Tibial nerve (tissue), 4 donors: ENCODE measurements around the gene CD1C. TPM values are rescaled to one million over a fixed set of nuclear protein-coding genes. Genes with fewer than 3 reads are reported as not detected.
"Not testable (repeated sequence)": the region's sequence is repeated elsewhere in the genome, so short reads cannot be mapped to it uniquely, and the experiment has no call there.

Source experiments
- DNase-seq, 2 donors: peaks; one replicate each; pipeline ENCODE4 v3.0.0-alpha.2; 2019; ENCODE audit warnings: low spot score in 2 of 2
- H3K27ac ChIP-seq, 4 donors: fragments of 200-600 bp; sonication (generic) in 3 of 4; one replicate each; pipeline ENCODE4 v1.5.1; 2017 to 2019; ENCODE audit warnings: mild to moderate bottlenecking in 1 of 4
- H3K27me3 ChIP-seq, 2 donors: fragments of 200-600 bp; sonication (generic) in 1 of 2; one replicate each; pipeline versions ENCODE4 v1.5.1 to v1.6.0; 2017 to 2019
- H3K36me3 ChIP-seq, 3 donors: fragments of 200-600 bp; sonication (generic); one replicate each; pipeline ENCODE4 v1.5.1; 2018 to 2019
- H3K4me1 ChIP-seq, 4 donors: fragments of 200-600 bp; sonication (generic) in 3 of 4; one replicate each; pipeline ENCODE4 v1.5.1; 2017 to 2019
- H3K4me3 ChIP-seq, 4 donors: fragments of 200-600 bp; sonication (generic) in 3 of 4; one replicate each; pipeline ENCODE4 v1.5.1; 2017 to 2019; ENCODE audit warnings: mild to moderate bottlenecking in 1 of 4, moderate library complexity in 1 of 4
- H3K9me3 ChIP-seq, 4 donors: fragments of 200-600 bp; sonication (generic) in 3 of 4; one replicate each; pipeline ENCODE4 v1.5.1; 2017 to 2019
- EP300 ChIP-seq, 2 donors: sonication (generic); formaldehyde crosslinking; IDR thresholded peaks; one replicate each; pipeline ENCODE4 v1.6.1; 2017; ENCODE audit warnings: antibody characterized with exemption in 2 of 2, mild to moderate bottlenecking in 1 of 2
- POLR2A ChIP-seq, 2 donors: fragments of 450-650 bp; IDR thresholded peaks; one replicate each; pipeline ENCODE4 v1.6.1; 2017; ENCODE audit warnings: antibody characterized with exemption in 2 of 2, mild to moderate bottlenecking in 2 of 2, moderate library complexity in 2 of 2
- WGBS, 2 donors: methylation state at CpG; one replicate each; pipeline ENCODE4 v1.1.5; 2018; 5-methylcytosine and 5-hydroxymethylcytosine counted together
- total RNA-seq, 4 donors: library from RNA; depleted of rRNA; stranded (reverse); fragments of >200 nt; gene quantifications; one replicate each; pipeline ENCODE4 v1.1.0, GENCODE V29; 2016
- TF ChIP-seq, protein P1 (sequence below), 5 experiments: fragments of 200-600 bp in 3 of 5; fragments of 450-650 bp in 2 of 5; sonication (generic) in 3 of 5; IDR thresholded peaks; one replicate each; pipeline ENCODE4 v1.5.1; 2016 to 2019; ENCODE audit warnings: antibody characterized with exemption in 5 of 5, mild to moderate bottlenecking in 3 of 5, moderate library complexity in 2 of 5

The CD1C gene
- total RNA-seq, 4 donors from 2014 or later = 2.2 to 2.5 TPM; not detected in 2

DNA sequence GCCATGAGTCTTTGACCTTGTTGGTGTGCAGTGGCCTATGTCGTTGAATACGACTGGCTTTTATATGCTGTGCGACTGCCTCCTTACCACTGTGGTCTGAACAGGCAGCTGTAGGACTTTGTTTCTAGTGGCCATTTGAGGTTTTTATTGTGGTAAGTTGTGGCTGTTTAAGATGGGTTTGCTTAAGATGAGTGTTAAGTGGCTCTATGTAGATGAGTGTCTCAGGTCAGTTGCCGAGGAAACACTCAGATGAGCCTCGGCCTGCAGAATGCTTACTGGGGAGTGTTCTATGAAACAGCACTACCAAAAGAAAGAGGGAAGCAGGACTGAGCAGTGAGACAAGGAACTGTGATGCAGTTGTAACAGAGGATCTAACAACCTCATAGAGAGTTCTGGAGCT is 14.9 kb upstream of the CD1C start:
- no peaks in the 10 kb centered on the region for H3K27me3 ChIP-seq
- TF ChIP-seq POLR2A (IDR thresholded peaks at IDR 0.05) (no peak), EP300 (IDR thresholded peaks at IDR 0.05) (no peak)
- TF ChIP-seq, protein P1, sequence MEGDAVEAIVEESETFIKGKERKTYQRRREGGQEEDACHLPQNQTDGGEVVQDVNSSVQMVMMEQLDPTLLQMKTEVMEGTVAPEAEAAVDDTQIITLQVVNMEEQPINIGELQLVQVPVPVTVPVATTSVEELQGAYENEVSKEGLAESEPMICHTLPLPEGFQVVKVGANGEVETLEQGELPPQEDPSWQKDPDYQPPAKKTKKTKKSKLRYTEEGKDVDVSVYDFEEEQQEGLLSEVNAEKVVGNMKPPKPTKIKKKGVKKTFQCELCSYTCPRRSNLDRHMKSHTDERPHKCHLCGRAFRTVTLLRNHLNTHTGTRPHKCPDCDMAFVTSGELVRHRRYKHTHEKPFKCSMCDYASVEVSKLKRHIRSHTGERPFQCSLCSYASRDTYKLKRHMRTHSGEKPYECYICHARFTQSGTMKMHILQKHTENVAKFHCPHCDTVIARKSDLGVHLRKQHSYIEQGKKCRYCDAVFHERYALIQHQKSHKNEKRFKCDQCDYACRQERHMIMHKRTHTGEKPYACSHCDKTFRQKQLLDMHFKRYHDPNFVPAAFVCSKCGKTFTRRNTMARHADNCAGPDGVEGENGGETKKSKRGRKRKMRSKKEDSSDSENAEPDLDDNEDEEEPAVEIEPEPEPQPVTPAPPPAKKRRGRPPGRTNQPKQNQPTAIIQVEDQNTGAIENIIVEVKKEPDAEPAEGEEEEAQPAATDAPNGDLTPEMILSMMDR (IDR thresholded peaks at IDR 0.05) = no peak
- peaks cover 0 to 20% (median 0%) of the 10 kb centered on the region in 4 donors for H3K9me3 ChIP-seq
- no peaks in the 10 kb centered on the region for H3K4me1 ChIP-seq
- no peak overlapping the region for H3K4me3 ChIP-seq
- no peaks in the 10 kb centered on the region for H3K36me3 ChIP-seq
- no peak for DNase-seq
- WGBS, 2 donors = 62 to 65% methylated on average over 5 of the region's 5 CpGs
- H3K27ac ChIP-seq = no peak overlapping the region

DNA sequence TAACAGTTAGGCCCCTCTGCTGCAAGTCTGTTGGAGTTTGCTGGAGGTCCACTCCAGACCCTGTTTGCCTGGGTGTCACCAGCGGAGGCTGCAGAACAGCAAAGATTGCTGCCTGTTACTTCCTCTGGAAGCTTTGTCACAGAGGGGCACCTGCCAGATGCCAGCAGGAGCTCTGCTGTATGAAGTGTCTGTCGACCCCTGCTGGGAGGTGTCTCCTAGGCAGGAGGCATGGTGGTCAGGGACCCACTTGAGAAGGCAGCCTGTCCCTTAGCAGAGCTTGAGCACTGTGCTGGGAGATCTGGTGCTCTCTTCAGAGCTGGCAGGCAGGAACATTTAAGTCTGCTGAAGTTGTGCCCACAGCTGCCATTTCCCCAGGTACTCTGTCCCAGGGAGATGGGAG is 7.3 kb upstream of the CD1C start:
- H3K27me3 ChIP-seq, DNase-seq, H3K36me3 ChIP-seq, H3K4me3 ChIP-seq, H3K4me1 ChIP-seq, H3K27ac ChIP-seq: not testable (repeated sequence)
- WGBS, 2 donors = 76 to 77% methylated on average over 2 of the region's 2 CpGs
- H3K9me3 ChIP-seq = peaks cover 0 to 31% (median 0%) of the 10 kb centered on the region in 4 donors

DNA sequence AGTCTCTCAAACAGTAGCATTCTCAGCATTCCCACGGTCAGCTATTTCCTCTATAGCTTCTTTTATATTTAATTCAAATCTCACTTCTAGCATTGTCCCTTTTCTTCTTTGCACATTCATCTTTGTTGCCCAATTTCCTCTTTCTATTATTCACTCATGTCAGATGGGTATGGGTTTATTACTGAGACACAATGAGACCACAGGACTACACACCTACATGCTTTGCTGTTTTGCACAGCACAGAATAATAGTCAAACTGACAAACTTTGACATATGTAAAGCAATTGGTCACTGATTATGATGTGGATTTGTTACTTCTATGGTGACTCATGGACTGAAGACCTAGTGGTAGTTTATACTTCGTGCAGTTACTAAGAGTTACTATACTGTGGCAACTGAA is 5.8 kb upstream of the CD1C start:
- 46 to 54% methylated on average over 2 of the region's 2 CpGs for WGBS, 2 donors
- H3K27me3 ChIP-seq = no peaks in the 10 kb centered on the region
- DNase-seq = no peak

DNA sequence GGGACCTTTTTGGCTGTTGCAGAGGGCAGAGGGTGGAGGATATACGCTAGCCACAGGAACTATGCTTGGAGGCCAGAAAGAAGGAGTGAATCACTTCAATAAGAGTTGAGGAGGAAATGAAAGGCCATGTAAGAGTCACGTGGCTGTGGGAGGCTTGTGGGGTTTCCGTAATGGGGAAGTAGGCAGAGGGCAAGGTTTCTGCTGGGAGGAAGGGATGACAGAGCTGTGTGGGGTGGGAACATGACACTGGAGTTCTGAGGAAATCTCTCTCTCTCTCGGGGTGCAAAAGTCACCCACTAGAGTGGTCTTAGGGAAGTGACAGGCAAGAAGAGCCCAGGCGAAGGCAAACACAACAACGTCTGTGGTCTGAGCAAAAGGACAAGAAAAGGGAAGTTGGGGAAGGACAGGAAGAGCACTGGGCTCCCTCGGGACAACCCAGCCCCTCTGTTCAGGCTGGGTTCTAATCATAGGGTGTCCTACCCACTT is 3.9 kb upstream of the CD1C start:
- Histone ChIP-seq H3K36me3 (no peaks in the 10 kb centered on the region), H3K27me3 (no peaks in the 10 kb centered on the region), H3K4me1 (no peaks in the 10 kb centered on the region), H3K27ac (no peak overlapping the region), H3K9me3 (peaks cover 0 to 12% (median 0%) of the 10 kb centered on the region in 4 donors), H3K4me3 (no peak overlapping the region)
- WGBS, 2 donors = 44 to 60% methylated on average over 7 of the region's 7 CpGs
- TF ChIP-seq, protein P1 (IDR thresholded peaks at IDR 0.05) = no peak
- TF ChIP-seq EP300 (IDR thresholded peaks at IDR 0.05) = peak in 1 of 2 donors; percentile 81
- peak; percentile 34 to 59 for DNase-seq

More for the DNA sequence above, 5.8 kb upstream of the CD1C start:
- Histone ChIP-seq H3K36me3 (no peaks in the 10 kb centered on the region), H3K4me1 (no peaks in the 10 kb centered on the region), H3K4me3 (no peak overlapping the region), H3K9me3 (peaks cover 0 to 24% (median 0%) of the 10 kb centered on the region in 4 donors), H3K27ac (no peak overlapping the region)
- TF ChIP-seq, protein P1 (IDR thresholded peaks at IDR 0.05) = no peak
- TF ChIP-seq EP300 (IDR thresholded peaks at IDR 0.05) (no peak), POLR2A (IDR thresholded peaks at IDR 0.05) (no peak)

DNA sequence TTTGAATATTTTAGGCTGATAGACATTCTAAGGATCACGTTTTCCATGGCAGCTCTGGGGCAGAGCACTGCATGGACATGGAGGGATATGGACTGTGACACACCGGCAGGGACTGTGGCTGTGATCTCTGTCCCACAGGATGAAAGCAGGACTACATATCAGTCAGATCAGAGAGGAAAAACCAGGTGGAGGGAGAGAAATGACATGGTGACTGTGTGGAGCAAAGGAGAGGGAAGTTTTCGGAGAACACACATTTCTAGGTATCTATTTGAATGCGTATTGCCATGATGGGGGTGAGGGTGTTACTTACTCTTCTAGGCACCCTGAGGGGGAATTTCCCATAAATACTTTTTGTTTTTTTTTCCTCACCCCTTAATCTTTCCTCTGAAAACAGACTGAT is 3.2 kb upstream of the CD1C start:
- no peaks in the 10 kb centered on the region for H3K36me3 ChIP-seq
- no peak for TF ChIP-seq EP300 (IDR thresholded peaks at IDR 0.05)
- no peak for TF ChIP-seq POLR2A (IDR thresholded peaks at IDR 0.05)
- TF ChIP-seq, protein P1 (IDR thresholded peaks at IDR 0.05) = no peak
- no peaks in the 10 kb centered on the region for H3K4me1 ChIP-seq
- no peak overlapping the region for H3K27ac ChIP-seq
- no peaks in the 10 kb centered on the region for H3K27me3 ChIP-seq
- H3K9me3 ChIP-seq = peaks cover 0 to 6% (median 0%) of the 10 kb centered on the region in 4 donors
- 84 to 87% methylated on average over 4 of the region's 4 CpGs for WGBS, 2 donors
- no peak for DNase-seq
- no peak overlapping the region for H3K4me3 ChIP-seq

DNA sequence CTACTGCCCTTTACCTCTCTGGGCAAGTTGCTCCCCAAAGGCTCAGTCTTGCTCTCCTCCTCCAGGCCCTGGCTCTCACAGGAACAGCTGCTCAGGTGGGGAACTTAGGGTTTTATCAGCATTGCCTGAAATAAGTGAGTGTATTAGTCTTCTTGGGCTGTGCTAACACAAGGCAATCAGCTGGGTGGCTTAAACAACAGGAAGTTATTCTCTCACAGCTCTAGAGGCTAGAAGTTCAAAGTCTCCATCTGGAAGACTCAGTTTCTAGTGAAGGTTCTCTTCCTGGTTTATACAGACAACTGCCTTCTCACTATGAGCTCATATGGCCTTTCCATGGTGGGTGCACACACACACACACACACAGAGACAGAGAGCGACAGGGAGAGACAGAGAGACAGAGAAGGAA is 2.8 kb upstream of the CD1C start:
- TF ChIP-seq EP300 (IDR thresholded peaks at IDR 0.05) = no peak
- no peak for TF ChIP-seq POLR2A (IDR thresholded peaks at IDR 0.05)
- TF ChIP-seq, protein P1 (IDR thresholded peaks at IDR 0.05) = no peak

More for the DNA sequence above, 2.8 kb upstream of the CD1C start:
- peaks cover 0 to 5% (median 0%) of the 10 kb centered on the region in 4 donors for H3K9me3 ChIP-seq
- H3K27ac ChIP-seq = no peak overlapping the region
- no peaks in the 10 kb centered on the region for H3K36me3 ChIP-seq
- no peak for DNase-seq
- no peak overlapping the region for H3K4me3 ChIP-seq
- H3K27me3 ChIP-seq = no peaks in the 10 kb centered on the region
- no peaks in the 10 kb centered on the region for H3K4me1 ChIP-seq
- 88 to 100% methylated on average over 1 of the region's 1 CpG for WGBS, 2 donors
